Medulla oblongata (tissue), 1 donor: ENCODE results near the gene KRTAP10-10.
"Not testable (repeated sequence)": the region's sequence is repeated elsewhere in the genome, so short reads cannot be mapped to it uniquely, and the experiment has no call there.

Source experiments
- DNase-seq: peaks from one replicate; pipeline ENCODE4 v3.0.0-alpha.2; 2015; ENCODE audit errors: extremely low spot score

KRTAP10-10 gene

DNA sequence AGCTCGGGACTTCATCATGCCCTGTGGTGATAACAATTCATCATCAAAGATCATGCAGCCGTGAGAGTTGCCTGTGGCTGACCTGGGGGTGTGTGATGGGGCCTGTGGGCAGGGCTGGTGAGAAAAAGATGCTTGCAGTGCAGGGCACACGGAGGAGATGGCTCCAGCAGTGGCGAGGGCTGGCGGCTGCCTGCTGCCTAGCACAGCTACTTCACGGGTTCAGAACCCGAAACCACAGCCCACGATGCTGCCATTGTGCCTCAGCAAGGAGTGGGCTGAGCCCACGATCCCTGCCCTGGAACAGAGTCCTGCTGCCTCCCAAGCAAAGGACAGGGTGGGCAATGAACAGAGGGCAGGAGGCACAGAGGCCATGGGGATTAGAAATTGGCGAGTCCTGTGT, 10.9 kb upstream of the KRTAP10-10 start:
- no peak for DNase-seq

DNA sequence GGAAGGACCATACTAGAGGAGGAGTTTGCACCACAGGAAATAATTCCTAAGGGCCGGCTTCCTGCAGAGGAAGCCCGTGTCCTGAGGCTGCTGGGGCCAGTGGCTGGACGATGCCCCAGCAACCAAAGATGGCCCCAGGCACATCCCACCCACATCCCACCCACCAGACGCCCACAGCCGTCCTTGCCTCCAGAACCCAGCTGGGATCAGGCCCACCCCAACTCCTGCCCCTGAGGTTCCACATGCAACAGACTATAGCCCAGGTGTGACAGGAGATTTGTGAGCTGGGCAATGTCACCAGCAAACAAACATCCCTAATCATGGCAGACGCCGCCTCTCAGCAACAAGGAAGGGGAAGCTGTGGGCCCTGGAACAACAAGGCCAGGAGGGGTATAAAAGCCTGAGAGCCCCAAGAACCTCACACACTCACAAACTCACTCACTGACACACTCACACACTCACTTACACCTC, 10.4 kb upstream of the KRTAP10-10 start, which contains the start of gene KRTAP10-9:
TSS of gene KRTAP10-9 (plus strand) at position 421 of the 471 bp plus-strand sequence. CDS start 79 bp downstream, outside the sequence.
- no peak for DNase-seq

DNA sequence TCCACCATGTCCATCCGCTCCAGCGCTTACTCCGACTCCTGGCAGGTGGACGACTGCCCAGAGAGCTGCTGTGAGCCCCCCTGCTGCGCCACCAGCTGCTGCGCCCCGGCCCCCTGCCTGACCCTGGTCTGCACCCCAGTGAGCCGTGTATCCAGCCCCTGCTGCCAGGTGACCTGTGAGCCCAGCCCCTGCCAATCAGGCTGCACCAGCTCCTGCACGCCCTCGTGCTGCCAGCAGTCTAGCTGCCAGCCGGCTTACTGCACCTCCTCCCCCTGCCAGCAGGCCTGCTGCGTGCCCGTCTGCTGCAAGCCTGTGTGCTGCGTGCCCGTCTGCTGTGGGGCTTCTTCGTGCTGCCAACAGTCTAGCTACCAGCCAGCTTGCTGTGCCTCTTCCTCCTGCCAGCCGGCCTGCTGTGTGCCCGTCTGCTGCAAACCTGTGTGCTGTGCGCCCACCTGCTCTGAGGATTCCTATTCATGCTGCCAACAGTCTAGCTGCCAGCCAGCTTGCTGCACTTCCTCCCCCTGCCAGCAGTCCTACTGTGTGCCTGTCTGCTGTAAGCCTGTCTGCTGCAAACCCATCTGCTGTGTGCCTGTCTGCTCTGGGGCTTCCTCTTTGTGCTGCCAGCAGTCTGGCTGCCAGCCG, 9.9 kb upstream of the KRTAP10-10 start:
- DNase-seq, result not testable (repeated sequence)

DNA sequence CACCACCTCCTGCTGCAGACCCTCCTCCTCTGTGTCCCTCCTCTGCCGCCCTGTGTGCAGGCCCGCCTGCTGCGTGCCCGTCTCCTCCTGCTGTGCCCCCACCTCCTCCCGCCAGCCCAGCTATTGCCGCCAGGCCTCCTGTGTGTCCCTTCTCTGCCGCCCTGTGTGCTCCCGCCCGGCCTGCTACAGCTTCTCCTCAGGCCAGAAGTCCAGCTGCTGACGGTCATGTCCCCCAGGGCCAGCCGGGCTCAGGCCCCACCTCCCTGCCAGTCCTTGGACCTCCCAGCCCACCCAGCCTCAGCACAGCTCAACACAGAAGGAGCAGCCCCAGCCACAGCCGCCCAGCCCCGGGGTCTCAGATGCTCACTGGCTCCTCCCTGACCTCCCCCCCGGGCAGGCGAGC, 9.3 kb upstream of the KRTAP10-10 start:
- DNase-seq, result not testable (repeated sequence)

DNA sequence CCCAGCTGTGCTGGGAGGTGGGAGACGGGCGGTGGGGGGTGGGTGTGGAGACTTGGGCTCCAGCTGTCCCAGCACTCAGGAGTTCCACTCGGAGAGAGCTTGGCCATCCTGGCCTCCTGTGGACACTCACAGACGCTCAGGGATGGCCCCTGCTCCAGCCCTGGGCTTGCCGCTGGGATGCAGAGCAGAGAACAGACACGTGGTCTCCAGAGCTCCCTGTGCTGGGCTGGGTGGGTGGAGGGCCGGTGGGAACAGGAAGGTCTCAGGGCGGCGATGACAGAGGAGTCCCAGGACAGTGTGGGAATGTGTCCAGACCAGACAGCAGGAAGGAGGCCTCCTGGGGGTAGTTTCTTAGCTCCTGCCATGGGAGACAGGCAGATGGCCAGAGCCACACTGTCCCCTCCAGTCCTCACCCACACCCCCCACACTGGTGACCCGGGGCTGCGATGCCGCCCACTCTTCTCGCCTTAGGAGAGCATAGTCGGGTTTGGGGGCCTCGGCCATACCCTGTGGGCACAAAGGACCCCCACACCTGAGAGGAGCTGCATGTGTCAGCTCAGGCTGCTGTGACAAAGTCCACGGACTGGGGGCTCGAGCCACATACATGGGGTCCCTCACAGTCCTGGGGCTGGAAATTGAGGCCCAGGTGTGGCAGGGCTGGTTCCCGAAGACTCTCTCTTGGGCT, 8.3 kb upstream of the KRTAP10-10 start:
- DNase-seq, result no peak

DNA sequence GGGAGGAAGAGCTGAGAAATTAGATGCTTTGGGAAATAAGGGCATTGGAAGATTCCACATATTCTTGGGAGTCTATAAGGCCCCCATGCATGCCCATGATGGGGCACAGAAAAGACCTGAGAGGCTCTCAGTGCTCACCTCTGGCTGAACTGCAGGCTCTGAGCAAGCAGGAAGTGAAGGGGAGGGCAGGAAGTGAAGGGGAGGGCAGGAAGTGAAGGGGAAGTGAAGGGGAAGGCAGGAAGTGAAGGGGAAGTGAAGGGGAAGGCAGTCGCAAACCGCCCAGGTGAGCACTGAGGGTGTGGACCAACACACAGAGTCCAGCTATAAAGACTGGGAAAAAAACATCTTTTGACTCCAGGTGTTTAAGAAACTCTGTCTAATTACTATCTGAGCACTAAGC, 6.7 kb upstream of the KRTAP10-10 start:
- DNase-seq, result no peak

DNA sequence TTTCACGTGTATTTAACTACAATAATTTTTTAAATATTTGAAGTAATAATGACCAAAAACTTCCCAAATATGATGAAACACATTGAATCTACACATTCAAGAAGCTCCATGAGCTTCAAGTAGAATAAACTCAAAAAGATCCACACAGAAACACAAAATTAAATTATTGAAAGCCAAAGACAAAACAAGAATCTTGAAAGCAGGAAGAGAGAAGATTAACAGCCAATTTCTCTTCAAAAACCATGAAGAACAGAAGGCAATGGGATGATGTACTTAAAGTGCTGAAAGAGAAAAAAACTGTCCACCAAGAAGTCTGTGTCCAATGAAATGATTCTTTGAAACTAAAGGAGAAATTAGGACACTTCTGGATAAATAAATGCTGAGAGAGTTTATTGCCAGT, 5.1 kb upstream of the KRTAP10-10 start:
- no peak for DNase-seq

DNA sequence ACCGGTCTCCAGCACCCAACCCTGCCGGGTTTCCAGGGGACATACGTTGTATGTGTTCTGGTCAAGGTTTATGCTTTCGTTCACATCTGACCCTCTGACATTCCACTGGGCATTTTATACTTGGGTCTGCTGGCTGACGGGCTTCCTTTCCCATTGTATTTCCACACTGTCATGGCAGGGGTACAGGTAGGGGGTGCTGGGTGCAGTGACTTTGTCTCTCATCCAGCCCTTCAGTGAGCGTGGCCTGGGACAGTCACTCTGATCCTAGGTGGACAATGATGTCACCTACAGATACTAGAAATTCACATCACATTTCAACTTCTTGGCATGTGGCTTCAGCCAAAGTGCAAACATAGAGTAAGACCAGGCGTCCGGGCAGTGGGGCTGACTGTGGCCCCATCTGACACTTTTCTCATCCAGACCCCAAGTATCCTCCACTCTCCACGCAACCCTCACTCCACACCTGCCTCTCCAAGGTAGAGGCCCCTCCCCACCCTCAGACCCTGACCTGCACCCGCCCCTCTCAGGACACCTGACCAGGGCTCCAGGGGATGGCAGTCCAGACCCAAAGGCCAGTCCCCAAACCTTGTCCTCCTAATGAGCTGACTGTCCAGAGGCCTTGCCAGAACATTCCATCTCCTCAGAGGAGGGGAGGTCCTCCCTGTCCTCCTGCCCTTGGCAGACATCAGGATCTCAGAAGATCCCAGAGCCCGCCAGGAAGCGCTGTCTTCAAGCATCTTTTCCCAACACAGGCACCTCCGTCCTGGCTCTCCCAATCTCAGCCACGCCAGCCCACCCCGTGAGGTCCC, 743 bp upstream of the KRTAP10-10 start:
- no peak for DNase-seq

DNA sequence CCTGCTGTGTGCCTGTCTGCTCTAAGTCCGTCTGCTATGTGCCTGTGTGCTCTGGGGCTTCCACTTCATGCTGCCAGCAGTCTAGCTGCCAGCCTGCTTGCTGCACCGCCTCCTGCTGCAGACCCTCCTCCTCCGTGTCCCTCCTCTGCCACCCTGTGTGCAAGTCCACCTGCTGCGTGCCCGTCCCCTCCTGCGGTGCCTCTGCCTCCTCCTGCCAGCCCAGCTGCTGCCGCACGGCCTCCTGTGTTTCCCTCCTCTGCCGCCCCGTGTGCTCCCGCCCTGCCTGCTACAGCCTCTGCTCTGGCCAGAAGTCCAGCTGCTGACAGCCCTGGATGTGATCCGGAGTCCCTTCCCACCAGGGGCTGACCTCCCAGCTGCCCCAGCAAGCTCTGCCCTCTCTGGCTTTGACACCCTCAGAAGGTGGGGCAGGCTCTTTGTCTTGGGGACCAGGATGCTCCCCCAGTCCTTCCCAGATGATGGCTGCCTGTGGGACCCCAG, 744 bp downstream of the KRTAP10-10 start:
- DNase-seq, result not testable (repeated sequence)

DNA sequence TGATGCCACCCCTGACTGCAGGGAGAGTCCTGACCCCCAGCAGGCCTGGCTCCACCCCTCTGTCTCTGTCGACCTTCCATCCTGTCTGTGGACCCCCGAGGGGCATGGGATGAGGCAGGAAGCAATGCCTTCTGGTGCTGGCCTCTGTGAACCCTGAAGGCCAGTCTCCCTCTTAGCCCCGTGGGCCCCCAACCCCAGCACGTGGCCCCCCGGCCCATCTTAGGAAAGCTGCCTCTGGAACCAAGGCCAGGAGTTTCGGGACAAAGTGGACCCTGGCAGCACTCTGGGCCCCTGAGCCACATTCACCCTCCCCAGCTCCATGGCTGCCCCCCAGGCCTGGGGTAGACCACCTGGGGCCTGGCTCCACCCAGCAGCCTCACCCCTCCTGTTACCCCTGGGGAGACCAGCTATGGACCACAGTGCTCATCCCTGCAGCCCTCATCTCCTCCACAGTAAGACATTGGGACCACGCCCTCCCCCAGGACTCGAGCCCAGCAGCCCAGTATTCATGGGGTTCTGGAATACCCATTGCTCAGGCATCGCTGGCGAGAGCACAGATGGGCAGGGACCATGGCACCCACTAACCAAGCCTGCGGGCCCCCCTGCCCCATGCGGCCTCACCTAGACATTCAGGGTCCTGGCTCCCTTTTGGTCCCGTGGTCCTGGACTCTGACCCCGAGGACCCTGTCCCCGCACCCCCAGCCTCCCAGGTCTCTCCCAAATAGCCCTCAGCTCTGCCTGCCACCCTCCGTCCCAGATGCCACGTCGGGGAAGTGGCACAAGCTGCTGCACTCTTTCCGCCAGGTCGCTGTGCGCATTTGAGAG, 1.6 kb downstream of the KRTAP10-10 start:
- not testable (repeated sequence) for DNase-seq

DNA sequence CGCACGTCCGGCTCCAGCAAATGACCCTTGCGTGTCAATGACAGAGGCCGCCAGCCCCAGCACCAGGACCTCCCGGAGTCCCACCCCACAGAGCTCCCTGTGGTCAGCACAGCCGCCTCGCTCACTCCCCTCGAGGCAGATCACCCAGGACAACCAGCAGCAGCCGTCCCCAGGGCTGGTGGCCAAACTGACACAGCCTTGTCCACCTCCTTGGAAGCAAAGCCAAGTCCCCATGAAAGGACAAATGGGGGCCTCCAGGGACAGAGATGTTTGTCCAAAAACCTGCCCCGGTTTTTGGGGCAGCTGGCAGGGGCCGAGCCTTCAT, 2.1 kb downstream of the KRTAP10-10 start:
- no peak for DNase-seq

DNA sequence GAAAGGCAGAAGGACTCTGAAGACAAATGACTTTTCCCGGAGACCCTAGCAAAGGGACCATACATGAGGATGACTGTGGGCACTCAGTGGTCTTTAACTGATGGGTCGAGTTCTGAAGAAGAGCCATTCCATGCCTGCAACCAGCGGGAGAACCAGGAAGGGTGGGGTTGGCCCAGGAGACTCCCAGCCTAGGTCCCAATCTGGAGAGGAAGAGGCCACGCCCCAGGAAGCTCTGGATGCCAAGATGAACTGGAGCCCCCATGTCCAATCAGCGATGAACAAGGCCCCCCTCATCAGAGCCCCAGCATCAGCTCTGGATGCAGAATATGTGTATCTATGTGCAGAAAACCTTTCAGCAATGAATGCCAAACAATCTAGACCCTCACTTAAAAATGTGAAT, 3.6 kb downstream of the KRTAP10-10 start:
- DNase-seq, result no peak

DNA sequence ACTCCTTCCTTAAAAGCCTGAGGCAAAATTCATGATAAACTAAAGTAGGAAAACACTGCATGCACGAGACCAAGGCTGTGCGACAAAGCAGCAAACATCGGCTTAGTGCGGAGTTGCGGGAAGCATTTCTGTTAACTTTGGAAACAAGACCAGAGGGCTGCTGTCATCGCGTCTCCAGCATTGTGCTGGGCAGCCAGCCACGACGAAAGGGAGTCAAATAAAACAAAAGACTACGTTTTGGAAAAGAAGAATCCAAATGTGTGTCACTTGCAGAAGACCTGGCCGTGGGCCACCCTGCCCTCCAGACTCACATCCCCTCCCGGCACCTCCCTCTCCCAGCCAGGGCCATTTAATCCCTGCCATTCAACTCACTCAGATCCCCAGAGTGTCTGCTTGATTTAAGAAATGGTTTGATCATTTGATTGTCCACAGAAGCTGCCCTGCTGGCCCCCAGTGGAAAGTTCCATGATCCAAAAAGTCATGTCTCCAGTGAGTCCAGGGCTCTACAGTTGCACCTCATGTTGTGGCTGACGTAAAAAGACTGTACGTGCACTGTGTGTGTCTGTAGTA, 6.7 kb downstream of the KRTAP10-10 start:
- no peak for DNase-seq

DNA sequence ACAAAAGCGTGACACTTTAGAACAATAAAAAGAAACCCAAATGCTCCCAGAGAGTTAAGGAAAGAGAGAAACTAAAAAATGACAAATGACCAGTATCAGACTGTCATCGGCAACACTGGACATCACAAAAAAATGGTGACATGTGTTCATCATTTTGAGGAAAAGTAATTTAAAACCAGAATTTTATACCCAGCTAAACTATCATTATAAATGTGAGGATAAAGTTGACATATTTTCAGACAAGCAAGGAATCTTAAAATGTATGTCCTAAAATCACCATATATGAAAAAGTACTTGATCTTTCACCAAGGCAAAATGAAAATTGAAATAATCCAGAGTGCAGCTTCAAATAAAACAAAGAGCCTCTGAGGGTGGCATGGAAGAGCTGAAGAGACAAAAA, 7.7 kb downstream of the KRTAP10-10 start:
- no peak for DNase-seq

DNA sequence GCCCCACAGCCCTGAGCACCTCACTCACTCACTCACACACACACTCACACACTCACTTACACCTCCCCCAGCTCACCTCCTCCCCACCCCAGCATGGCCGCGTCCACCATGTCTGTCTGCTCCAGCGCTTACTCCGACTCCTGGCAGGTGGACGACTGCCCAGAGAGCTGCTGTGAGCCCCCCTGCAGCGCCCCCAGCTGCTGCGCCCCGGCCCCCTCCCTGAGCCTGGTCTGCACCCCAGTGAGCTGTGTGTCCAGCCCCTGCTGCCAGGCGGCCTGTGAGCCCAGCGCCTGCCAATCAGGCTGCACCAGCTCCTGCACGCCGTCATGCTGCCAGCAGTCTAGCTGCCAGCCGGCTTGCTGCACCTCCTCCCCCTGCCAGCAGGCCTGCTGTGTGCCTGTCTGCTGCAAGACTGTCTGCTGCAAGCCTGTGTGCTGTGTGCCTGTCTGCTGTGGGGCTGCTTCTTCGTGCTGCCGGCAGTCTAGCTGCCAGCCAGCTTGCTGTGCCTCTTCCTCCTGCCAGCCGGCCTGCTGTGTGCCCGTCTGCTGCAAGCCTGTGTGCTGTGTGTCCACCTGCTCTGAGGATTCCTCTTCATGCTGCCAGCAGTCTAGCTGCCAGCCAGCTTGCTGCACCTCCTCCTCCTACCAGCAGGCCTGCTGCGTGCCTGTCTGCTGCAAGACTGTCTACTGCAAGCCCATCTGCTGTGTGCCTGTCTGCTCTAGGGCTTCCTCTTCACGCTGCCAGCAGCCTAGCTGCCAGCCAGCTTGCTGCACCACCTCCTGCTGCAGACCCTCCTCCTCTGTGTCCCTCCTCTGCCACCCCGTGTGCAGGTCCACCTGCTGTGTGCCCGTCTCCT, 9.4 kb downstream of the KRTAP10-10 start, which contains the start of gene KRTAP10-11:
TSS of gene KRTAP10-11 (plus strand) at position 49 of the 856 bp plus-strand sequence. CDS start at position 94, 45 bp downstream.
- DNase-seq, result not testable (repeated sequence)

DNA sequence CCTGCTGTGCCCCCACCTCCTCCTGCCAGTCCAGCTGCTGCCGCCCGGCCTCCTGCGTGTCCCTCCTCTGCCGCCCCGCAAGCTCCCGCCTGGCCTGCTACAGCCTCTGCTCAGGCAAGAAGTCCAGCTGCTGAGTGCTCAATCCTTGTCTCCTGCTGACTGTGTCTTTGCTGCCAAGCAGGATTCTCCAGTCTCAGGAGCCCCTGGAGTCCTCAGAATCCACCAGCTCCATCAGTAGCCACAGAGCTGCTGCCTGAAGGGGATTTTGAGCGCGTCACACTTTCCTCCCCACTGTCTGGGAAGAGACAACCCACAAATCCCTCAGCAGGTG, 10.0 kb downstream of the KRTAP10-10 start:
- no peak for DNase-seq

DNA sequence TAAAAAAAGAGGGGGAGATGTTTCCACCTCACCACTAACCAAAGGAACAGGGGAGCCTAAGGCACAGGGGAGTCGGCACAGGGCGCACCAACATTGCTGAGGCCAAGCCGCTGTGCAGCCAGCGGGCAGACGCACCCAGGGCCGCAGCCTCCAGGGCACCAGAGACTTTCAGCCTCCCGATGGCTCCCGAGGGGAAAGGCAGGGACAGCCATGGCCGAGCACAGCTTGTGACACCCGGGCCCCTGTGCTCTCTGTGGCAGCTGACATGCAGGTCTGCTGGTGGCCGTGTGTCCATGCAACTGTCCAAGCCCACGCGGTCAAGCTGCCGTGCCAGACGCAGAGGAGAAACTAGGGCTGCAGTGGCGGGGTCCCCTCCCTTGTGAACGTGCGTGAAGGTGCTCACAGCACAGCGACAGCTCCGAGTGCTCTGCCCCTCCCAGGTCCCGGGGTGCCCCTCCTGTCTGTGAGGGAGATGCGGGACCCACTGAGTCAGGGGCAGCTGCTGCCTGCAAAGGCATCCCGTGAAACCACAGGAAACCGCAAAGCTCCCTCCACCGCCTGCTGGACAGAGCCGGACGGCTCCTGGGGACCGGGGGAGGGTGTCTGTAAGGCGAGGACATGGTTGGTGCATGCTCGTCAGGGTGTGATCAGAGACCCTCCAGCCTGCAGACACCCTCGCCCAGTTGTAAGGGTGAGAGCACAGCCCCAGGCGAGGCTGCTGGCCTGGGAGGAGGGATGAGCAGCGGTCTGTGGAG, 11.6 kb downstream of the KRTAP10-10 start:
- DNase-seq, result no peak

DNA sequence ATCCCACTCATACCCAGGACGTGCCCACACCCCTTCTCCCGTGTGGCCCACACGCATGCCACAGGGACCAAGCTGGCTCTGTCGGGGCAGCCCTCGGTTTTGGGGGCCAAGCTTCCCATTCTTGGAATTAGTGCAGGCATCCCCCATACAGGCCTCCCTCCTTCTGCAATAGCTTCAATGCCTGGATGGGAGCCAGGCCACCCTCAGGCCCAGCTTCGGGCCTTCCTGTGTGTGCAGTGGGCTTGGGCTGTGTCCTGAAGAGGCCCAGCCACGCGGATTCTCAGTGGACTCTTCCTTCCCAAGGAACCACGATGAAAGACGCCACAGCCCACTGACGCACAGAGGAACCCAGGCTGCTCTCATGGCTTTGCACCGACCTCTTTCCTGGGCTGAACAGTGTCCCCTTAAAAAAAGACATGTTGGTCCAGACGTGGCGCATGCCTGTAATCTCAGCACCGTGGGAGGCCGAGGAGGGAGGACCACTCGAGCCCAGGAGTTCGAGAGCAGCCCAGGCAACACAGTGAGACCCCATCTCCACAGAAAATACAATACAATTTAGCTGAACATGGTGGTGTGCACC, 12.5 kb downstream of the KRTAP10-10 start:
- no peak for DNase-seq
